BLaER1 (cell line): ENCODE data around the gene KAZN.

ENCODE experiments used
- H3K27ac ChIP-seq: shearing (Covaris generic); formaldehyde crosslinking; 2 replicates; pipeline ENCODE4 v1.8.1; 2022
- H3K27me3 ChIP-seq: shearing (Covaris generic); formaldehyde crosslinking; 2 replicates; pipeline ENCODE4 v1.8.1; 2022
- H3K36me3 ChIP-seq: shearing (Covaris generic); formaldehyde crosslinking; 2 replicates; pipeline ENCODE4 v1.8.1; 2022
- H3K4me1 ChIP-seq: shearing (Covaris generic); formaldehyde crosslinking; 2 replicates; pipeline ENCODE4 v1.8.1; 2022
- H3K4me2 ChIP-seq: shearing (Covaris generic); formaldehyde crosslinking; 2 replicates; pipeline ENCODE4 v1.8.1; 2022
- H3K4me3 ChIP-seq: shearing (Covaris generic); formaldehyde crosslinking; 2 replicates; pipeline ENCODE4 v1.8.1; 2022
- H3K9ac ChIP-seq: shearing (Covaris generic); formaldehyde crosslinking; 2 replicates; pipeline ENCODE4 v1.8.1; 2022
- H3K9me3 ChIP-seq: shearing (Covaris generic); formaldehyde crosslinking; 2 replicates; pipeline ENCODE4 v1.8.1; 2022
- H4K20me1 ChIP-seq: shearing (Covaris generic); formaldehyde crosslinking; 2 replicates; pipeline ENCODE4 v1.8.1; 2022
- Cebpa-rat ChIP-seq: shearing (Covaris generic); IDR thresholded peaks from 2 replicates; pipeline ENCODE4 v1.8.1; 2022

The KAZN gene

GRCh38 chr1:15100880-15101760, 502.6 kb downstream of the KAZN start:
- Histone ChIP-seq H3K4me3 (peak overlapping the region; percentile 43), H3K4me1 (peaks cover 25% of the 10 kb centered on the region), H3K4me2 (peak overlapping the region; percentile 78), H3K9me3 (0 out of 2 replicates have a peak, but pooled peaks cover 4% of the 10 kb centered on the region), H3K36me3 (no peaks in the 10 kb centered on the region), H3K9ac (no peak overlapping the region), H3K27me3 (no peaks in the 10 kb centered on the region), H3K27ac (no peak overlapping the region), H4K20me1 (no peaks in the 10 kb centered on the region)
- TF ChIP-seq Cebpa-rat: no peak

- no peak overlapping the region for H3K4me3 ChIP-seq
- H3K4me1 ChIP-seq: peaks cover 25% of the 10 kb centered on the region
- H3K4me2 ChIP-seq: peak overlapping the region; percentile 78; the same call in 1 of the 2 replicates
- H3K27ac ChIP-seq: no peak overlapping the region
- no peaks in the 10 kb centered on the region for H3K36me3 ChIP-seq
- 0 out of 2 replicates have a peak, but pooled peaks cover 4% of the 10 kb centered on the region for H3K9me3 ChIP-seq
- H3K27me3 ChIP-seq: no peaks in the 10 kb centered on the region
- no peaks in the 10 kb centered on the region for H4K20me1 ChIP-seq
- no peak overlapping the region for H3K9ac ChIP-seq
- TF ChIP-seq Cebpa-rat: no peak
Observed at GRCh38 chr1:15101801-15102200, 503.3 kb downstream of the KAZN start.

DNA sequence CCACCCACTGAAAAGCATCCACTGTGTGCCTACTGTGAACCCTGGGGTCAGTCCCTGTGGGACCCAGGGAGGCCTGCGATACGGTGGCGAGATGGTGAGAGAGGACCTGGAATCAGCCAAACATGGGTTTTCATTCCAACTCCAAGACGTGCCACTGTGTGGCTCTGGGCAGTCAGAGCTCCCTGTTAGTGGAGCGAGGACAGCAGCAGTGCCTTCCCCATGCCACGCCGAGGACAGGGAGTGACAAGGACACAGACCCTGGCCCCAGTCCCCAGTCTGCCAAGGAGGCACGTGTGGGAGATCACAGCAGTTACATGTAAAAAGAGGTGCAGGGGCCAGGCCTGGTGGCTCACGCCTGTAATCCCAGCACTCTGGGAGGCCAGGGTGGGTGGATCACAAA, 504.2 kb downstream of the KAZN start:
- H3K4me2 ChIP-seq: no peak overlapping the region
- no peak overlapping the region for H3K4me3 ChIP-seq
- H3K9me3 ChIP-seq: 0 out of 2 replicates have a peak, but pooled peaks cover 4% of the 10 kb centered on the region
- no peak for TF ChIP-seq Cebpa-rat
- peaks cover 25% of the 10 kb centered on the region for H3K4me1 ChIP-seq
- no peaks in the 10 kb centered on the region for H3K36me3 ChIP-seq
- H3K9ac ChIP-seq: no peak overlapping the region
- H3K27me3 ChIP-seq: no peaks in the 10 kb centered on the region
- H4K20me1 ChIP-seq: no peaks in the 10 kb centered on the region
- H3K27ac ChIP-seq: no peak overlapping the region

- no peaks in the 10 kb centered on the region for H3K36me3 ChIP-seq
- H3K9ac ChIP-seq: no peak overlapping the region
- H3K4me1 ChIP-seq: peaks cover 25% of the 10 kb centered on the region
- 0 out of 2 replicates have a peak, but pooled peaks cover 4% of the 10 kb centered on the region for H3K9me3 ChIP-seq
- TF ChIP-seq Cebpa-rat: no peak
- H3K27me3 ChIP-seq: no peaks in the 10 kb centered on the region
- H3K4me2 ChIP-seq: no peak overlapping the region
- H3K4me3 ChIP-seq: no peak overlapping the region
- H3K27ac ChIP-seq: no peak overlapping the region
- no peaks in the 10 kb centered on the region for H4K20me1 ChIP-seq
Observed at GRCh38 chr1:15103211-15103610, 504.7 kb downstream of the KAZN start.

GRCh38 chr1:15103906-15104305, 505.4 kb downstream of the KAZN start:
- H3K9me3 ChIP-seq: 0 out of 2 replicates have a peak, but pooled peaks cover 4% of the 10 kb centered on the region
- no peak overlapping the region for H3K4me2 ChIP-seq
- no peaks in the 10 kb centered on the region for H3K36me3 ChIP-seq
- H3K9ac ChIP-seq: no peak overlapping the region
- H4K20me1 ChIP-seq: no peaks in the 10 kb centered on the region
- peaks cover 25% of the 10 kb centered on the region for H3K4me1 ChIP-seq
- no peaks in the 10 kb centered on the region for H3K27me3 ChIP-seq
- no peak overlapping the region for H3K27ac ChIP-seq
- TF ChIP-seq Cebpa-rat: no peak
- no peak overlapping the region for H3K4me3 ChIP-seq

DNA sequence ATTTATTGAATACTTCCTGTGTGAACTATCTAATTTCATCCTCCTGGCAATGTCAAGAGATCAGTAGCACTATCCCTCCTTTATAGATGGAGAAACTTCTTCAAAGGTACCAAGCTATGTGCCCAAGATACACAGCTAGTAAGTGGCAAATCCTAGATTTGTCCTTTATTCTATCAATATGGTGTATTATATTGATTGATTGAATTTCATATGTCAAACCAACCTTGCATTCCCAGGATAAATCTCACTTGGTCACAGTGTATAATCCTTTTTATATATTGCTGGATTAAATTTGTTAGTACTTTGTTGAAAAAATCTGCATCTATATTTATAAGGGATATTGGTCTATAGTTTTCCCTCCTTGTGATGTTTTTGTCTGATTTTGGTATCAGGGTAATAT, 506.3 kb downstream of the KAZN start:
- Histone ChIP-seq H3K27ac (no peak overlapping the region), H3K27me3 (no peaks in the 10 kb centered on the region), H3K4me2 (no peak overlapping the region), H3K4me1 (peaks cover 25% of the 10 kb centered on the region), H3K9me3 (0 out of 2 replicates have a peak, but pooled peaks cover 4% of the 10 kb centered on the region), H4K20me1 (no peaks in the 10 kb centered on the region), H3K36me3 (no peaks in the 10 kb centered on the region), H3K4me3 (no peak overlapping the region), H3K9ac (no peak overlapping the region)
- TF ChIP-seq Cebpa-rat: no peak

- no peaks in the 10 kb centered on the region for H3K27me3 ChIP-seq
- no peaks in the 10 kb centered on the region for H4K20me1 ChIP-seq
- H3K4me3 ChIP-seq: no peak overlapping the region
- no peak overlapping the region for H3K27ac ChIP-seq
- no peak overlapping the region for H3K4me2 ChIP-seq
- no peak for TF ChIP-seq Cebpa-rat
- no peak overlapping the region for H3K9ac ChIP-seq
- peaks cover 9% of the 10 kb centered on the region for H3K4me1 ChIP-seq
- 0 out of 2 replicates have a peak, but pooled peaks cover 4% of the 10 kb centered on the region for H3K9me3 ChIP-seq
- H3K36me3 ChIP-seq: no peaks in the 10 kb centered on the region
Observed at GRCh38 chr1:15106608-15107007, 508.1 kb downstream of the KAZN start.

- H3K27me3 ChIP-seq: no peaks in the 10 kb centered on the region
- H3K9ac ChIP-seq: no peak overlapping the region
- no peak for TF ChIP-seq Cebpa-rat
- H3K4me3 ChIP-seq: no peak overlapping the region
- H3K36me3 ChIP-seq: no peaks in the 10 kb centered on the region
- 0 out of 2 replicates have a peak, but pooled peaks cover 3% of the 10 kb centered on the region for H3K4me1 ChIP-seq
- H3K9me3 ChIP-seq: 0 out of 2 replicates have a peak, but pooled peaks cover 4% of the 10 kb centered on the region
- H4K20me1 ChIP-seq: no peaks in the 10 kb centered on the region
- H3K4me2 ChIP-seq: no peak overlapping the region
- no peak overlapping the region for H3K27ac ChIP-seq
Observed at GRCh38 chr1:15107058-15107687, 508.7 kb downstream of the KAZN start.

DNA sequence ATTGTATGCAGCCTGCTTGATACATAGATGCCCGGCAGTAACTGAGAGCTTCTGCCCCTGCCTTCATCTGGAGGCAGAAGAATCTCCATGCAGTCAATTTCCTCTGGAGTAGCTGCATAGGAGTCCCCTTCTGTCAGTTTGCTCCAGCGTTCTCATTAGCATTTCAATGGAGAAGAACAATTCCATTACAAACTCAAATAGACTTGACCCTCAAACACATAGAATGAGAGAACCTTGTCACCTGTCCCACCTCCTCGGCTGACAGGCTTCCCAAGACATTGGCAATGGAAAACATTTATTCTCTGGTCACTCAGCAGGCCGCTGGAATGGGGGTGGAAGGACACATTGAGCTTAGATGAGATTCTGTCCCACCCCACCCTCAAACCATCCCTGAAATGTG, 509.4 kb downstream of the KAZN start:
- no peaks in the 10 kb centered on the region for H3K4me1 ChIP-seq
- H3K27ac ChIP-seq: no peak overlapping the region
- no peak overlapping the region for H3K9ac ChIP-seq
- H3K27me3 ChIP-seq: no peaks in the 10 kb centered on the region
- no peaks in the 10 kb centered on the region for H4K20me1 ChIP-seq
- no peak for TF ChIP-seq Cebpa-rat
- no peaks in the 10 kb centered on the region for H3K36me3 ChIP-seq
- no peak overlapping the region for H3K4me2 ChIP-seq
- H3K9me3 ChIP-seq: 0 out of 2 replicates have a peak, but pooled peaks cover 4% of the 10 kb centered on the region
- no peak overlapping the region for H3K4me3 ChIP-seq
